Prostate gland (tissue), 2 donors: Measurements from ENCODE around the gene MOK. TPM values are rescaled to one million over a fixed set of nuclear protein-coding genes. Genes with fewer than 3 reads are reported as not detected.

ENCODE experiments used
- DNase-seq: peaks from one replicate; pipeline ENCODE4 v3.0.0-alpha.2; 2019; ENCODE audit warnings: low spot score
- H3K27ac ChIP-seq, 2 donors: fragments of 200-600 bp; sonication (generic); 2 replicates each; pipeline ENCODE4 v1.5.1; 2017 to 2019
- H3K27me3 ChIP-seq: fragments of 200-600 bp; sonication (generic); replicated peaks from 2 replicates; pipeline ENCODE4 v1.5.1; 2019; ENCODE audit not compliant: insufficient read depth
- H3K36me3 ChIP-seq, 2 donors: fragments of 200-600 bp; sonication (generic); 1 replicate in 1 of 2; 2 replicates in 1 of 2; pipeline versions ENCODE4 v1.5.1 to v1.8.1; 2017 to 2019
- H3K4me1 ChIP-seq: fragments of 200-600 bp; sonication (generic); replicated peaks from 2 replicates; pipeline ENCODE4 v1.5.1; 2019
- H3K4me3 ChIP-seq, 2 donors: fragments of 200-600 bp; sonication (generic); 2 replicates each; pipeline ENCODE4 v1.5.1; 2017 to 2019
- H3K9me3 ChIP-seq: fragments of 200-600 bp; sonication (generic); 2 replicates; pipeline ENCODE4 v1.5.1; 2017
- CTCF ChIP-seq, 4 experiments: fragments of 200-600 bp in 2 of 4; fragments of 450-650 bp in 2 of 4; sonication (generic) in 2 of 4; IDR thresholded peaks; 1 replicate in 3 of 4; 2 replicates in 1 of 4; pipeline ENCODE4 v1.5.1; 2016 to 2019; ENCODE audit warnings: antibody characterized with exemption in 4 of 4, mild to moderate bottlenecking in 2 of 4, moderate library complexity in 2 of 4
- POLR2A ChIP-seq: fragments of 450-650 bp; IDR thresholded peaks from one replicate; pipeline ENCODE4 v1.6.1; 2016; ENCODE audit warnings: antibody characterized with exemption, mild to moderate bottlenecking
- POLR2AphosphoS5 ChIP-seq: sonication (generic); formaldehyde crosslinking; IDR thresholded peaks from one replicate; pipeline ENCODE4 v1.6.1; 2017; ENCODE audit warnings: antibody characterized with exemption
- WGBS: methylation state at CpG from one replicate; pipeline ENCODE4 v1.1.5; 2018; 5-methylcytosine and 5-hydroxymethylcytosine counted together
- intact Hi-C: fragments of 100-400 bp; cut with DNase I; formaldehyde crosslinking; loops from one replicate; pipeline ENCODE4 v1.14.2; 2022
- total RNA-seq, 2 donors: library from RNA; depleted of rRNA; stranded (reverse); fragments of >200 nt; gene quantifications; one replicate each; pipeline ENCODE4 v1.1.0, GENCODE V29; 2016

Gene MOK
- total RNA-seq, 2 donors from 2014 or later: 17.8 to 95.5 TPM

DNA sequence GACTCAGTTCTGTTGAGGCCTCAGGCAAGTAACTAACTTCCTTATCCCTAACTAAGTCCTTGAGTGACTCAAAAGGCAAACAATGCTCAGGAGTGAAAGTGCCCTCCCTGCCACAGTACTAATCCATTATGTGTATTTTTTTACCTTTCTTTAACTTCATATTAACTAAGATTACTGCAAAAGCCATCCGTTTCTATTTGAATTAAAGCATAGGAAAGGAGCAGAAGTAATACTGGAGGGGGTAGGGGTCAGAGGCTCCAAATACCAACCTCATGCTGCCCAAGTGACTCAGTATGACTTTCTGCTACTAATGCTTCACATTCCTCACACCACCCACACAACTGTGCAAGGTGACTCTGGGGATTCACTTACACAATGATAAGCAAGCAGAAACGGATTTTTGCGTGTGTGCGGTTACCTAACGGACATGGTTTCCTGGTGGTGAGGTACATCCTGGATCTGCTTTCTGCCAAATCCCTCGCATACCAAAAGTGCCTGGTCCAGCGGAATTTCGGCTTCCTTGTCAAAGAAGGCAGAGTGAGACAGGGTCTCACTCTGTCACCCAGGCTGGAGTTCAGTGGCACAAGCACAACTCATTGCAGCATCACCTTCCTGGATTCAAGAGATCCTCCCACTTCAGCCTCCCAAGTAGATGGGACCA, 25.1 kb downstream of the MOK start:
- H3K27me3 ChIP-seq: no peaks in the 10 kb centered on the region
- H3K27ac ChIP-seq: no peak overlapping the region
- H3K4me3 ChIP-seq: no peak overlapping the region
- no peaks in the 10 kb centered on the region for H3K36me3 ChIP-seq
- 75% methylated on average over 8 of the region's 8 CpGs for WGBS
- no peak for TF ChIP-seq CTCF (IDR thresholded peaks at IDR 0.05)
- TF ChIP-seq POLR2A: no peak
- no peak for TF ChIP-seq POLR2AphosphoS5
- no peak for DNase-seq
- H3K4me1 ChIP-seq: no peaks in the 10 kb centered on the region
- intact Hi-C loops: no loop called here
- H3K9me3 ChIP-seq: no peaks in the 10 kb centered on the region

GRCh38 chr14:102279282-102279681, 25.7 kb downstream of the MOK start:
- H3K36me3 ChIP-seq: no peaks in the 10 kb centered on the region
- H3K9me3 ChIP-seq: no peaks in the 10 kb centered on the region
- intact Hi-C loops: no loop called here
- DNase-seq: no peak
- no peaks in the 10 kb centered on the region for H3K27me3 ChIP-seq
- 91% methylated on average over 3 of the region's 3 CpGs for WGBS
- H3K4me1 ChIP-seq: no peaks in the 10 kb centered on the region
- no peak overlapping the region for H3K27ac ChIP-seq
- TF ChIP-seq CTCF (IDR thresholded peaks at IDR 0.05) (no peak), POLR2AphosphoS5 (no peak), POLR2A (no peak)
- no peak overlapping the region for H3K4me3 ChIP-seq

DNA sequence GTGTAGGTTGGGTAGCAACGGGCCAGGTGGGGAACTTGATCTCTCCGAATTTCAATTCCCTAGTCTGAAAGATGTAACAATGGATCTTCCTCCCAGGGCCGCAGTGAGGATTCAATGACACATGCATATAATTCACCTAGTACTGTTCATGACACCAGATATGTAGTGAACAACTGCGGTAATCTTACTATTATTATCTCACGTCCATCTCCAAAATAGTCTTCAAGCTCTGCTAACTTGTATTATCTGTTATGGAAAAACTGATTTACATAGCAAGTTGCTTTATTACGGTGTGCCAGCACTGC, 26.4 kb downstream of the MOK start:
- intact Hi-C loops: no loop called here
- no peaks in the 10 kb centered on the region for H3K4me1 ChIP-seq
- H3K4me3 ChIP-seq: no peak overlapping the region
- no peaks in the 10 kb centered on the region for H3K36me3 ChIP-seq
- WGBS: 73% methylated on average over 6 of the region's 6 CpGs
- TF ChIP-seq POLR2A (no peak), CTCF (IDR thresholded peaks at IDR 0.05) (no peak), POLR2AphosphoS5 (no peak)
- H3K27ac ChIP-seq: no peak overlapping the region
- no peaks in the 10 kb centered on the region for H3K9me3 ChIP-seq
- no peak for DNase-seq
- H3K27me3 ChIP-seq: no peaks in the 10 kb centered on the region

DNA sequence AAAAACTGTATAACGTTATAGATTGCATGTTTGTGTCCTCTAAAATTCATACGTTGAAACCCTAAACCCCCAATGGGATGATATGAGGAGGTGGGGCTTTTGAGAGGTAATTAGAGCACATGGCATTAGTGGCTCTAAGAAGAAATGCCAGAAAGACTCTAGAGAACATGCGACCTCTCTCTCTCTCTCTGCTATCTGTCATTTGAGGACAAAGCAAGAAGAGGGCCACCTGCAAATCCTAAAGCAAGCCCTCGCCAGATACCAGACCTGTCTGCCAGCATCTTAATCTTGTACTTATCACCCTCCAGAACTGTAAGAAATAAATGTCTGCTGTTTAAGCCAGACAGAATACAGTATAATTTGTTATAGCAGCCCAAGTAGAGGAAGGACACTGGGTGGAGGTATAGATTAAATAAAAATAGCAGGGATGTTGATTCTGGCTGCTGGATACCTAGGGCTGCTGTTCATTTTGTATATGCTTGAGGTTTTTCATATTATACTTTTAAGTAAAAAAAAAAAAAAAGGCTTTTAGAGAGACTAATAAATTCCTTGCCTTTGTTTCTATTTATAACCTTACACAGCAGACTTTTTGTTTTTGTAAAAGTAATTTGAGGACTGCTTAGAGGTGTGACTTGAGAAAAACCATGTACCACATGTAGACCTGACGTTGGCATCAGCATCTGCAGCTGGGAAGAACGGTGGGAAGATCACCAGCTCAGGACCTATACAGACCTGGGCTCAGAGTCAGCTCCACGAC, 26.9 kb downstream of the MOK start:
- Histone ChIP-seq H3K27me3 (no peaks in the 10 kb centered on the region), H3K4me3 (no peak overlapping the region), H3K4me1 (no peaks in the 10 kb centered on the region), H3K27ac (no peak overlapping the region), H3K36me3 (no peaks in the 10 kb centered on the region), H3K9me3 (no peaks in the 10 kb centered on the region)
- WGBS: 48% methylated on average over 7 of the region's 7 CpGs
- intact Hi-C loops: no loop called here
- no peak for DNase-seq
- TF ChIP-seq POLR2A (no peak), CTCF (IDR thresholded peaks at IDR 0.05) (no peak), POLR2AphosphoS5 (no peak)

DNA sequence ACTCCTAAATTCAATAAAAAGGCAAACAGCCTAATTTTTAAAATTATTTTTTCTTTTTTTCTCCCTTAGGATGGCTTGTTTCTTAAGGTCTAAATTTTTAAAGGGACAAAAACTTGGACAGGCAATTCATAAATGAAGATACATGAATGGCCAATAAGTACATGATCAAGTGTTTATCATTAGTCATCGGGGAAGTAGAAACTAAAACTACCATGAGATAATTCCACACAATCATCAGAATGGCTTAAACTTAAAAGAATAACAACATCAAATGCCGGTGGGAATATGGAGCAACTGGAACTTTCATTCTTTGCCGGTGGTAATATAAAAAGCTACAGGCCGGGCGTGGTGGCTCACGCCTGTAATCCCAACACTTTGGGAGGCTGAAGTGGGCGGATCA, 29.1 kb downstream of the MOK start:
- intact Hi-C loops: no loop called here
- Histone ChIP-seq H3K9me3 (no peaks in the 10 kb centered on the region), H3K4me1 (no peaks in the 10 kb centered on the region), H3K27me3 (no peaks in the 10 kb centered on the region), H3K36me3 (no peaks in the 10 kb centered on the region), H3K27ac (no peak overlapping the region), H3K4me3 (no peak overlapping the region)
- 97% methylated on average over 7 of the region's 7 CpGs for WGBS
- no peak for DNase-seq
- TF ChIP-seq POLR2A (no peak), CTCF (IDR thresholded peaks at IDR 0.05) (no peak), POLR2AphosphoS5 (no peak)
